GM04503 (cell line): ENCODE data around the gene LUC7L2.
"Not testable (repeated sequence)": the region's sequence is repeated elsewhere in the genome, so short reads cannot be mapped to it uniquely, and the experiment has no call there.

Experiments used
- DNase-seq: peaks from one replicate; pipeline ENCODE4 v3.0.0-alpha.2; 2012; ENCODE audit warnings: low read depth

Gene LUC7L2

GRCh38 chr7:139446051-139446890 is 86.6 kb downstream of the LUC7L2 start:
- no peak for DNase-seq

GRCh38 chr7:139450851-139451250 is 91.2 kb downstream of the LUC7L2 start:
- DNase-seq = no peak

- DNase-seq = no peak
These were observed 91.9 kb downstream of the LUC7L2 start for GRCh38 chr7:139451638-139452037.

GRCh38 chr7:139452958-139453672 is 93.4 kb downstream of the LUC7L2 start:
- DNase-seq = peak; percentile 51

GRCh38 chr7:139453673-139454321 is 94.1 kb downstream of the LUC7L2 start:
- no peak for DNase-seq

GRCh38 chr7:139455789-139456188 is 96.1 kb downstream of the LUC7L2 start:
- DNase-seq = no peak

- DNase-seq = no peak
These were observed 96.8 kb downstream of the LUC7L2 start for GRCh38 chr7:139456511-139456910.

GRCh38 chr7:139457153-139457946 is 97.7 kb downstream of the LUC7L2 start:
- no peak for DNase-seq

GRCh38 chr7:139463421-139463820 is 103.7 kb downstream of the LUC7L2 start:
- DNase-seq = not testable (repeated sequence)

GRCh38 chr7:139464511-139464910 is 104.8 kb downstream of the LUC7L2 start:
- DNase-seq = not testable (repeated sequence)

GRCh38 chr7:139465072-139465471 is 105.4 kb downstream of the LUC7L2 start:
- not testable (repeated sequence) for DNase-seq

- DNase-seq = not testable (repeated sequence)
These were observed 108.0 kb downstream of the LUC7L2 start for GRCh38 chr7:139467729-139468128.

GRCh38 chr7:139468281-139468680 is 108.6 kb downstream of the LUC7L2 start:
- DNase-seq = not testable (repeated sequence)

- DNase-seq = no peak
These were observed 112.2 kb downstream of the LUC7L2 start for GRCh38 chr7:139471740-139472353.
